ENCODE data around the gene B4GALT2.

DNA sequence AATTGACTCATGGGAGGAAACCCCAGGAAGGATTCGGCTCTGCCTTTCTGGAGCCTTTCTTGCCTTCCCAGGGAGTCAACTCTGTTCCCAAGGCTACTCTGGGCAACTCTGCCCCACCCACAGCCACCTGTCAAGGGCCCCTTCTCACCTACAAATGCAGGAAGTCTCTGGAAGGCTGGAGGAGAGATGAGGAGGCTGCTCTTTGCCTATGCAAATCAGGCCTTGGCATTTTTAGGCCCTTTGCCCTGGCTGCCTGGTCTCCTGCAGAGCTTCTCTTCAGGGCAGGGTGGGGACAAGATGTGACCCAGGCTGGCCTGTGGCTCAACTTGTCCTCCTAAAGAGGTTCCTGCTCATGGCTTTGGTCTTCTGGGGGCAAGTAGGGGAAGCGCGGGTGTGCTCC, 46.8 kb downstream of the B4GALT2 start:
- TF ChIP-seq, protein P1, sequence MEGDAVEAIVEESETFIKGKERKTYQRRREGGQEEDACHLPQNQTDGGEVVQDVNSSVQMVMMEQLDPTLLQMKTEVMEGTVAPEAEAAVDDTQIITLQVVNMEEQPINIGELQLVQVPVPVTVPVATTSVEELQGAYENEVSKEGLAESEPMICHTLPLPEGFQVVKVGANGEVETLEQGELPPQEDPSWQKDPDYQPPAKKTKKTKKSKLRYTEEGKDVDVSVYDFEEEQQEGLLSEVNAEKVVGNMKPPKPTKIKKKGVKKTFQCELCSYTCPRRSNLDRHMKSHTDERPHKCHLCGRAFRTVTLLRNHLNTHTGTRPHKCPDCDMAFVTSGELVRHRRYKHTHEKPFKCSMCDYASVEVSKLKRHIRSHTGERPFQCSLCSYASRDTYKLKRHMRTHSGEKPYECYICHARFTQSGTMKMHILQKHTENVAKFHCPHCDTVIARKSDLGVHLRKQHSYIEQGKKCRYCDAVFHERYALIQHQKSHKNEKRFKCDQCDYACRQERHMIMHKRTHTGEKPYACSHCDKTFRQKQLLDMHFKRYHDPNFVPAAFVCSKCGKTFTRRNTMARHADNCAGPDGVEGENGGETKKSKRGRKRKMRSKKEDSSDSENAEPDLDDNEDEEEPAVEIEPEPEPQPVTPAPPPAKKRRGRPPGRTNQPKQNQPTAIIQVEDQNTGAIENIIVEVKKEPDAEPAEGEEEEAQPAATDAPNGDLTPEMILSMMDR (IDR thresholded peaks at IDR 0.05; ENCODE audit: low read length) = no peak
- TF ChIP-seq EZH2 (optimal IDR thresholded peaks at IDR 0.05; ENCODE audit: low read depth, low read length) = no peak
- TF ChIP-seq EZH2phosphoT487 (IDR thresholded peaks at IDR 0.05; ENCODE audit: low read length) = no peak

Data from MM.1S (cell line).